Stimulated activated naive CD8-positive, alpha-beta T cell treated with anti-CD3 and anti-CD28 coated beads, Interleukin-15, Interleukin-2, amounts not matched to agents 100 U/mL and 50 U/mL, for 24 hours (primary cell): ENCODE results near the gene TLCD3B.
"Not testable (repeated sequence)": the region's sequence is repeated elsewhere in the genome, so short reads cannot be mapped to it uniquely, and the experiment has no call there.

Experiments used
- ATAC-seq: fragments of 150-1000 bp; cut with Tn5 transposase; one replicate; pipeline ENCODE4 v1.10.0; 2021
- DNase-seq: peaks from one replicate; pipeline ENCODE4 v3.0.0; 2021

TLCD3B gene

GRCh38 chr16:30060836-30061554 lies 29.9 kb upstream of the TLCD3B start:
- no peak for ATAC-seq
- DNase-seq = no peak

GRCh38 chr16:30060346-30060745 lies 29.3 kb upstream of the TLCD3B start:
- ATAC-seq = no peak
- DNase-seq = no peak

GRCh38 chr16:30054959-30055553 lies 24.0 kb upstream of the TLCD3B start:
- peak; percentile 74 for ATAC-seq

DNA sequence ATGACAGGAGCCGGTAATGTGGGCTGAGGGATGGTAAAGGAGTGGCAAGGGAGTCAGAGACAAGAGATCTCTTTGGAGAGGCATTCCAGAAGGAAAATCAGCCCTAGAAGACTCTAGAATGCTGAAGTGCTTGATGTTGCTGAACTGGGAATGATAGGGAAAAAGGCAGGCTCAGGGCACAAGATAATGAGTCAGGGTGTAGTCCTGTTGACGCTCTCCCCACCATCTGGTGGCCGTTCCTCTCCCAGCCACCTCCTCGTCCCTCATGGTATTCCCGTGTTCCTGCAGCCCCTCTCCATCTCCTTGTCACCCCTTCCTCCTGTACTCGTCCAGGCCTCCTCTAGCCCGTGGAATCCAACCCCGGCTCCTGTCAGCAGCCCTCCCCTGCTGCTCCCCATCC lies 23.4 kb upstream of the TLCD3B start:
- DNase-seq = no peak

More at GRCh38 chr16:30054959-30055553, 24.0 kb upstream of the TLCD3B start:
- DNase-seq = peak; percentile 76

DNA sequence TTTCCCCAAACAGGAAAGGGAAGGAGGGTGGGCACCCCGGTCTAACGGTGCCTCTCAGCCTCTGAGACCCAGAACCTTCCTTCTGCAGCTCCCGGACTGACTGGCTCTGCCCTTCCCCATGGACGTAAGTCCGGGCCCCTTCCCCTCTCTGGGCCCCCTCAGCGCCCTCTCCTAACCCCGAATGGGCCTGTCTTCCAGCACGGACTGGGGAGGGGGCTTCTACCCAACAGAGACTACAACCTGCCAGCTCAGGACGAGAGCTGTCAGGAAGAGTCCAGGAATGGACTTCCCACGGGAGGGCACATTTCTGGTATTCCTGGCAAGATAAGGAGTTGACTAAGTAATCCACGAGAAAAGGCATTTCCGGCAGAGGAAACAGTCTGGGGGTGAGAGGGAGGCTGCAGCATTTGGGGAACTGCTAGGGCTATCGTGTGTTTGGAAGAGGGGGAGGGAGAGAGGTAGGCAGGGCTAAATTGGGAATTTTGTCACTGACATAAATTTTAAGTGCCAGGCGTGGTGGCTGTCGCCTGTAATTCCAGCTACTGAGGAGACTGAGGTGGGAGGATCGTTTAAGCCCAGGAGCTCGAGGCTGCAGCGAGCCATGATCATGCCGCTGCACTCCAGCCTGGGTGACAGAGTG lies 22.4 kb upstream of the TLCD3B start:
- no peak for DNase-seq
- ATAC-seq = peak; percentile 33

More for the DNA sequence above, 23.4 kb upstream of the TLCD3B start:
- no peak for ATAC-seq

- ATAC-seq (peak; percentile 79), DNase-seq (peak; percentile 97)
Measured at GRCh38 chr16:30052671-30053372, 21.8 kb upstream of the TLCD3B start.

DNA sequence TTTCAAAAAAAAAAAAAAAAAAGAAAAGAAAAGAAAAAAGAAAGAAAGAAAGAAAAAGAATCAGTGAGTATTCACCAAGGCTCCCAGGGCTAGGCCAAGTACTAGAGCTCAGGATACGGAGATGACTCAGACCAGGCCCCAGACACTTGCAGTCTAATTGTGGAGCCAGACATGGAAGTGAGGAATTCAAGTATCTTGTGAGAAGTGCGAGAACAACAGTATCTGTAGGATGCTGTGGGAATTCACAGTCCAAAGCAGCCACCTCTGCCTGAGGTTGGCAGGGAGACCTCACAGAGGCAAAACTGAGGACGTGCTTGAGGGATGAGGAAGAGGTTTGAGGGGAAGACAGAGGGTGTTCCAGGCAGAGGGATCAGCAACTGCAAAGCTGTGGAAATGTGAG lies 20.4 kb upstream of the TLCD3B start:
- DNase-seq (no peak), ATAC-seq (no peak)

GRCh38 chr16:30049871-30050270 lies 18.8 kb upstream of the TLCD3B start:
- DNase-seq (no peak), ATAC-seq (no peak)

DNA sequence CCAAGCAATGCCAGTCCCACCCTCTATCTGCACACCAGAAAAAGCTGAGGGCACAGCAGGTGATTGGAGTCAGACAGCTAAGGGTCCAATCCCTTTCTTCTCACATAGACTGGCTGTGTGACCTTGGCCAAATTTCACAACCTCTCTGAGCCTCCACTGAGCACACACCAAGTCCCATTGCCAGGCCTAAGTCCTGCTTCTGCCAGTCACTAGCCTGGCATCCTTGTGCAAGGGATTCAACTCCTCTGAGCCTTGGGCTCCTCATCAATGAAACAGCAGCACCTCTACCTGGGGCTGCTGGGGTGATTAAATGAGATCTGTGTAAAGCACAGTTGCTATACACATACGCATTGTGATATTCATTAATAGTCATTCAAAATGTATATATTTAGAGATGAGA lies 15.5 kb upstream of the TLCD3B start:
- ATAC-seq (no peak), DNase-seq (no peak)

- DNase-seq = no peak
- ATAC-seq = no peak
Measured at GRCh38 chr16:30046178-30046577, 15.1 kb upstream of the TLCD3B start.

GRCh38 chr16:30041841-30042240 lies 10.8 kb upstream of the TLCD3B start:
- no peak for DNase-seq

GRCh38 chr16:30040690-30041089 lies 9.6 kb upstream of the TLCD3B start:
- not testable (repeated sequence) for ATAC-seq, DNase-seq

More at GRCh38 chr16:30041841-30042240, 10.8 kb upstream of the TLCD3B start:
- ATAC-seq = no peak

DNA sequence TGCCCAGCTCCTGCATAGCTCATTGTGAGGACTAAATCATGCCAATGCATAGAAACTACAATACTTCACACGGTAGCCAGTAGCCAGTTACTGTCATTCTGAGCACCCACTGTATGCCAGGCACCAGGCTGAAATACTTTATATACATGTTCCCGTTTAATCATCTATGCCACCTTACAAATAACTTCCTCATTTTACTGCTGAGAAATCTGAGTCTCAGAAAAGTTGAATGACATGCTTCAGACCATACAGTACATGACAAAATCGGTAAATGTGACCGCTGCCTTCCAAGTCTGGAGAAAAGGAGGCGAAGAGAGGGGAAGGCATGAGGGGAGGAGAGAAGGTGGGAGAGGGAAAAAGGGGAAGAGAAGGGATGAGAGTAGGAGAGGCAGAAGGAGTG lies 9.2 kb upstream of the TLCD3B start:
- no peak for DNase-seq
- no peak for ATAC-seq

- ATAC-seq (no peak), DNase-seq (no peak)
Measured at GRCh38 chr16:30033270-30033669, 2.2 kb upstream of the TLCD3B start.

- ATAC-seq = peak; percentile 59
- DNase-seq = peak; percentile 71
Measured at GRCh38 chr16:30032083-30032819, 1.2 kb upstream of the TLCD3B start.

GRCh38 chr16:30031477-30031918 lies 427 bp upstream of the TLCD3B start:
- ATAC-seq = no peak

DNA sequence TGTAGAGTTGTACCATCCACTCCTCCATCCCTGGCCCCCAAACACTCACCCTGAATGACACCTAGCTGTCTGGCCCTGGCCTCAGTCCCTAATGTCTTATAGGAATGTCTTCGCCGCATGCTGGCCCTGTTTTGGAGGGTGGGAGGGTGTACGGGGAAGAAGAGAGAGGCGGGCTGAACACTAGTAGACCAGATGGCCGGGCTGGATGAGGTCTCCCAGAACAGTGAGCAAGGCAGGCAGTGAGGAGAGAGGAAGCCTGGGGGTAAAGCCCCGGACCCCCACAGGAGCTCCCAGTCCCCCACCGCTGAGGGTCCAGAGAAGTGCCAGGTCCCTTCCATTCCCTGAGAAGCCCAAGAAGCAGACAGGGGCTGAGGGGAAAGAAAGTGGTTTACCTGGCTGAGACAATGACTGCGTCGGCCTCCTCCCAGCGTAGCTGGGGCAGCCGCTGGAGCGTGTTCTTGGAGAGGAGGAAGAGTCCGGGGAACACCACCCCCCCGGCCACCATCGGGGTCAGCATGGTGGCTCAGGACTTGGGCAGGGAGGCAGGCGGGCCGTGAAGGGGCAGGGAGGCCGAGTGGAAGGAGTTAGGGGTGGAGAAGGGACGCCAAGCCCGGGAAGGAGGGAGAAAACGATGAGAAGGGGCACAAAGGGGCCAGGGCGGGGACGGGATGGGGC lies 923 bp downstream of the TLCD3B start:
- ATAC-seq = no peak
- no peak for DNase-seq

More at GRCh38 chr16:30031477-30031918, 427 bp upstream of the TLCD3B start:
- DNase-seq = no peak

- ATAC-seq = no peak
- DNase-seq = peak; percentile 51
Measured at GRCh38 chr16:30028438-30029076, 2.5 kb downstream of the TLCD3B start.

- no peak for ATAC-seq
- DNase-seq = no peak
Measured at GRCh38 chr16:30027588-30028437, 3.3 kb downstream of the TLCD3B start.

DNA sequence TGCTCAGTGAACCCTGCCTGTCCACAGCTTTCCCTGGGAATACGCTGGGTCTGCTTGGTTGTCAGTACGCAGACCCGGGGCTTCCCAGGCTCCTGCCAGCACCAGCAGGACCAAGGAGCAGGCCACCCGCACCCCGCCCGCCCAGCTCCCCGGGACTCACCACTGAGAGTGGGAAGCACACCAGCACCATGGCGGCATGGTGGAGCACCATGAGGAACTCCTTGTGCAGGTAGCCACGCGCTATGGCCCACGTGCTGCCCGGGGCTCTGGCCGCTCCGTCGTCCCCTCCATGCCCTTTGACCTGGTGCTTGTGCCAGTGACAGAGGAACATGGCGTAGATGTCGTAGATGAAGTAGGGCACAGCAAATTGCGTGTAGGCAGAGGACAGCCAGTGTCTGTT lies 4.6 kb downstream of the TLCD3B start:
- ATAC-seq (no peak), DNase-seq (no peak)
